CD8-positive, alpha-beta memory T cell (primary cell): ENCODE results near the gene ALOX5AP. TPM values are rescaled to one million over a fixed set of nuclear protein-coding genes. Genes with fewer than 3 reads are reported as not detected.
A peak's percentile ranks its signal among the peaks of the same experiment; 100 is the strongest.

Experiments
- CTCF ChIA-PET: fragments of 350-600 bp; sonication (Branson Sonifier 250); formaldehyde crosslinking; loops from one replicate; lab custom pipeline; 2021; ENCODE audit warnings: antibody characterized with exemption; lab: Charles Lee
- POLR2A ChIA-PET: fragments of 350-600 bp; sonication (Branson Sonifier 250); formaldehyde crosslinking; loops from one replicate; lab custom pipeline; 2021; ENCODE audit warnings: antibody characterized with exemption; lab: Charles Lee
- DNase-seq, 5 donors: peaks; one replicate each; pipeline versions ENCODE4 v3.0.0 to v3.0.0-alpha.2; 2020 to 2022; ENCODE audit warnings: mixed read lengths in 1 of 5
- H3K27ac ChIP-seq: one replicate; pipeline ENCODE4 v1.7.0; 2013; ENCODE audit warnings: low read depth, mild to moderate bottlenecking, low read length, moderate library complexity
- H3K27me3 ChIP-seq: 2 replicates; pipeline ENCODE4 v1.7.0; 2013; ENCODE audit warnings: low read length, mild to moderate bottlenecking; ENCODE audit not compliant: insufficient read depth, poor library complexity, severe bottlenecking
- H3K36me3 ChIP-seq: 2 replicates; pipeline ENCODE4 v1.7.0; 2013; ENCODE audit warnings: mild to moderate bottlenecking, low read length, moderate library complexity; ENCODE audit not compliant: insufficient read depth
- H3K4me1 ChIP-seq: 2 replicates; pipeline ENCODE4 v1.7.0; 2013; ENCODE audit warnings: mild to moderate bottlenecking, low read length, moderate library complexity; ENCODE audit not compliant: insufficient read depth
- H3K4me3 ChIP-seq: 2 replicates; pipeline ENCODE4 v1.7.0; 2013; ENCODE audit warnings: mild to moderate bottlenecking, low read length
- H3K9me3 ChIP-seq: 2 replicates; pipeline ENCODE4 v1.7.0; 2013; ENCODE audit warnings: mild to moderate bottlenecking, low read length
- H3K27ac Mint-ChIP-seq, 8 donors: one replicate each; pipeline ENCODE4 v1.8.0; 2020 to 2021; ENCODE audit warnings: mixed read lengths in 8 of 8, mild to moderate bottlenecking in 6 of 8, inconsistent platforms in 3 of 8, moderate library complexity in 3 of 8
- H3K27me3 Mint-ChIP-seq, 2 donors: one replicate each; pipeline ENCODE4 v1.8.0; 2020 to 2021; ENCODE audit warnings: mixed read lengths in 2 of 2, mild to moderate bottlenecking in 1 of 2, moderate library complexity in 1 of 2
- H3K36me3 Mint-ChIP-seq, 3 donors: one replicate each; pipeline ENCODE4 v1.8.0; 2020 to 2021; ENCODE audit warnings: mixed read lengths in 3 of 3, inconsistent platforms in 1 of 3, mild to moderate bottlenecking in 1 of 3
- H3K4me1 Mint-ChIP-seq, 3 donors: one replicate each; pipeline ENCODE4 v1.8.0; 2020 to 2021; ENCODE audit warnings: mixed read lengths in 3 of 3, inconsistent platforms in 1 of 3, mild to moderate bottlenecking in 1 of 3
- H3K4me3 Mint-ChIP-seq, 7 donors: one replicate each; pipeline ENCODE4 v1.8.0; 2020 to 2021; ENCODE audit warnings: mixed read lengths in 7 of 7, mild to moderate bottlenecking in 6 of 7, moderate library complexity in 4 of 7, inconsistent platforms in 2 of 7
- H3K9me3 Mint-ChIP-seq, 5 donors: one replicate each; pipeline ENCODE4 v1.8.0; 2020 to 2022; ENCODE audit warnings: mixed read lengths in 5 of 5, mild to moderate bottlenecking in 3 of 5, moderate library complexity in 2 of 5, inconsistent platforms in 1 of 5
- polyA plus RNA-seq: library from polyadenylated mRNA; unstranded; fragments of 300-500 nt; fragmentation: Illumina TruSeq; gene quantifications from one replicate; pipeline ENCODE4 v1.2.3, GENCODE V29; 2021
- total RNA-seq, 2 experiments: library from RNA; stranded (reverse); gene quantifications; one replicate each; pipeline ENCODE4 v1.2.3, GENCODE V29; 2021

Gene ALOX5AP
- total and polyA plus RNA-seq, 3 experiments from 2014 or later = 19.1 to 335 (median 21.7) TPM

- peak overlapping the region in 4 of 8 donors; percentile 22 to 59 (median 42) for H3K27ac Mint-ChIP-seq
Measured at GRCh38 chr13:30696278-30697176, 38.8 kb upstream of the ALOX5AP start.

GRCh38 chr13:30697177-30697953 lies 38.0 kb upstream of the ALOX5AP start:
- peaks cover 0 to 2% (median 0%) of the 10 kb centered on the region in 3 donors for H3K36me3 Mint-ChIP-seq
- peaks cover 10% of the 10 kb centered on the region for H3K4me1 ChIP-seq
- H3K4me1 Mint-ChIP-seq = peaks cover 20 to 21% (median 21%) of the 10 kb centered on the region in 3 donors
- H3K27me3 Mint-ChIP-seq = peaks cover 12 to 22% of the 10 kb centered on the region in 2 donors
- H3K27ac Mint-ChIP-seq = peak overlapping the region in 2 of 8 donors; percentile 22 to 28
- ChIA-PET POLR2A (no interaction called here), CTCF (no interaction called here)
- no peak for DNase-seq
- H3K27me3 ChIP-seq = no peaks in the 10 kb centered on the region
- H3K4me3 ChIP-seq = no peak overlapping the region
- H3K36me3 ChIP-seq = no peaks in the 10 kb centered on the region
- peak overlapping the region in 1 of 7 donors; percentile 57 for H3K4me3 Mint-ChIP-seq
- H3K9me3 ChIP-seq = no peaks in the 10 kb centered on the region
- H3K9me3 Mint-ChIP-seq = no peaks in the 10 kb centered on the region
- H3K27ac ChIP-seq = no peak overlapping the region

More at GRCh38 chr13:30696278-30697176, 38.8 kb upstream of the ALOX5AP start:
- Mint-ChIP-seq H3K4me1 (peaks cover 20 to 21% (median 21%) of the 10 kb centered on the region in 3 donors), H3K36me3 (peaks cover 0 to 2% (median 0%) of the 10 kb centered on the region in 3 donors), H3K9me3 (no peaks in the 10 kb centered on the region), H3K4me3 (peak overlapping the region in 3 of 7 donors; percentile 30 to 57 (median 38)), H3K27me3 (peaks cover 12 to 22% of the 10 kb centered on the region in 2 donors)
- ChIA-PET POLR2A (no interaction called here), CTCF (interaction anchor here (0.6 kb wide), 1 partner anchor 1062 kb away, joined by 3 read pairs; no protein-coding TSS in a partner anchor)
- no peaks in the 10 kb centered on the region for H3K27me3 ChIP-seq
- no peaks in the 10 kb centered on the region for H3K9me3 ChIP-seq
- peaks cover 10% of the 10 kb centered on the region for H3K4me1 ChIP-seq
- DNase-seq = no peak
- no peak overlapping the region for H3K27ac ChIP-seq
- no peaks in the 10 kb centered on the region for H3K36me3 ChIP-seq
- no peak overlapping the region for H3K4me3 ChIP-seq

DNA sequence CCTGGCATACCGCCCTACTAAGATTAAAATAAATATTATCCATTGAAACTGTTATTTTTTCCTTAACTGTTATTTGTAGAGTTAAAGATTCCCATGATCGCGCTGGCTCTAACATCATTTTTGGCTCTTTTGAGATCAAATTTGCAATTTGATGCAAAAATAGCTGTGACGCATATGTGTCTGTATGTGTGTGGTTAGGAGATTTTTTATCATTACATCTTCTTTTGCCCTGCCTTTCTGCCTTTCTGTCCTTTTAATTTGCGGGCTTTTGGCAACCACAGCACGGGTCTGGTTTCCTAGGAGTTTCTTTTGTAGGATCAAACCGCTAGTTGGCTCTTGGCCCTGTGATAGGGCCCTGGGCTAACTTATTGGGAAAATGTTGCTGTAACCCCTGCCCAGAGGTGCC lies 37.3 kb upstream of the ALOX5AP start:
- Mint-ChIP-seq H3K9me3 (no peaks in the 10 kb centered on the region), H3K36me3 (peaks cover 0 to 2% (median 0%) of the 10 kb centered on the region in 3 donors), H3K27me3 (peaks cover 12 to 22% of the 10 kb centered on the region in 2 donors), H3K4me1 (peaks cover 21 to 22% (median 21%) of the 10 kb centered on the region in 3 donors), H3K27ac (no peak overlapping the region), H3K4me3 (no peak overlapping the region)
- Histone ChIP-seq H3K27ac (no peak overlapping the region), H3K36me3 (no peaks in the 10 kb centered on the region), H3K4me3 (no peak overlapping the region), H3K4me1 (peaks cover 10% of the 10 kb centered on the region), H3K9me3 (no peaks in the 10 kb centered on the region), H3K27me3 (no peaks in the 10 kb centered on the region)
- POLR2A ChIA-PET = no interaction called here
- CTCF ChIA-PET = no interaction called here
- no peak for DNase-seq

DNA sequence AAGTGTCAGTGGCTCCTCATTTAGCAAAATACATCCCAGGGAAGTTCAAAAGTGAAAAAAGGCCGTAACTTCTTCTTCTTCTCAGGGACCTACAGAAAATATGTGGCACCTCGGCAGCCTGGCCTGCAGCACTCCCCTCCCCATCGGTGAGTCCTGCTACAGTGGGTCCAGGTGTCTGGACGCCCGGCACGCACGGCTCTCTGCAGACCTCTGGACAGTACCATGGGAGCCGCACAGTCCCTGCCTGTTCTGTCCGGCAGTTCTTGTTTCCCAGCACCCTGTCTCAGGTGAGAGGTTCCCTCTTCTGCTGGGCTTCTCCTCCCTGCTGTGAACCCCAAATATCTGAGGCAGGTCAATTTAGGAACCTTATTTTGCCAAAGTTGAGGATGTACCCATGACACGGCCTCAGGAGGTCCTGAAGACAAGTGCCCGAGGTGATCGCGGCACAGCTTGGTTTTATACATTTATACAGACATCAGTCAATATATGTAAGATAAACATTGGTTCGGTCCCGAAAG lies 36.8 kb upstream of the ALOX5AP start:
- Histone ChIP-seq H3K9me3 (no peaks in the 10 kb centered on the region), H3K4me3 (no peak overlapping the region), H3K4me1 (peaks cover 10% of the 10 kb centered on the region), H3K27me3 (no peaks in the 10 kb centered on the region), H3K36me3 (no peaks in the 10 kb centered on the region), H3K27ac (no peak overlapping the region)
- H3K27ac Mint-ChIP-seq = no peak overlapping the region
- H3K27me3 Mint-ChIP-seq = peaks cover 14 to 22% of the 10 kb centered on the region in 2 donors
- ChIA-PET POLR2A (no interaction called here), CTCF (no interaction called here)
- H3K36me3 Mint-ChIP-seq = peaks cover 0 to 2% (median 0%) of the 10 kb centered on the region in 3 donors
- no peak overlapping the region for H3K4me3 Mint-ChIP-seq
- peaks cover 21 to 22% (median 21%) of the 10 kb centered on the region in 3 donors for H3K4me1 Mint-ChIP-seq
- no peak for DNase-seq
- no peaks in the 10 kb centered on the region for H3K9me3 Mint-ChIP-seq

- Histone ChIP-seq H3K27me3 (no peaks in the 10 kb centered on the region), H3K36me3 (no peaks in the 10 kb centered on the region), H3K4me1 (peaks cover 10% of the 10 kb centered on the region), H3K4me3 (no peak overlapping the region), H3K9me3 (no peaks in the 10 kb centered on the region), H3K27ac (no peak overlapping the region)
- ChIA-PET CTCF (interaction anchor here (0.6 kb wide), 1 partner anchor 39 kb away, joined by 3 read pairs; no protein-coding TSS in a partner anchor), POLR2A (no interaction called here)
- H3K4me3 Mint-ChIP-seq = no peak overlapping the region
- H3K9me3 Mint-ChIP-seq = no peaks in the 10 kb centered on the region
- peaks cover 13 to 14% of the 10 kb centered on the region in 2 donors for H3K27me3 Mint-ChIP-seq
- H3K27ac Mint-ChIP-seq = peak overlapping the region in 1 of 8 donors; percentile 76
- H3K4me1 Mint-ChIP-seq = peaks cover 20 to 21% (median 20%) of the 10 kb centered on the region in 3 donors
- peaks cover 0 to 2% (median 0%) of the 10 kb centered on the region in 3 donors for H3K36me3 Mint-ChIP-seq
- DNase-seq = no peak
Measured at GRCh38 chr13:30700364-30700763, 35.0 kb upstream of the ALOX5AP start.

DNA sequence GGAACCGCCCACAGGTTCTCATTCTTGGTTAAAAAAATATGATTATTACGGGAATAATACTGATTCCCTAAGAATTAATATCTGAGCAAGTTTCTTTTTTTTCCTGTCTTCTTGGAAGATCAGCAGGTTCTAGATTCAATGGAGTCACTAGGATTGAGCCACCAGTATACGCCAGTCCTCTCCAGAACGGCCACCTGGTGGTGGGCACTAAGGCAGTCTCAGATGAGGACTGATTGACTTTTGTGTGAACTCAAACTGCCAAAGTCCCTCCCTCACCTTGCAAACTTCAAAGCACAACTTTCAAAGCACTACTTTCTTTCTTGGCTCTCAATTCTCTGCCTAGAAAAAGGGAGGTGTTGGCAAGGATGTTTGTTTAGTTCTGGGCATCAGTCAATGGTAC lies 33.3 kb upstream of the ALOX5AP start:
- H3K9me3 Mint-ChIP-seq = no peaks in the 10 kb centered on the region
- CTCF ChIA-PET = no interaction called here
- no peak for DNase-seq
- H3K27me3 Mint-ChIP-seq = peaks cover 7 to 8% of the 10 kb centered on the region in 2 donors
- no peaks in the 10 kb centered on the region for H3K9me3 ChIP-seq
- peaks cover 4 to 5% (median 4%) of the 10 kb centered on the region in 3 donors for H3K4me1 Mint-ChIP-seq
- no peak overlapping the region for H3K4me3 ChIP-seq
- H3K27me3 ChIP-seq = no peaks in the 10 kb centered on the region
- H3K4me3 Mint-ChIP-seq = no peak overlapping the region
- H3K36me3 ChIP-seq = no peaks in the 10 kb centered on the region
- POLR2A ChIA-PET = no interaction called here
- H3K4me1 ChIP-seq = no peaks in the 10 kb centered on the region
- no peak overlapping the region for H3K27ac ChIP-seq
- no peak overlapping the region for H3K27ac Mint-ChIP-seq
- H3K36me3 Mint-ChIP-seq = peaks cover 0 to 2% (median 0%) of the 10 kb centered on the region in 3 donors

DNA sequence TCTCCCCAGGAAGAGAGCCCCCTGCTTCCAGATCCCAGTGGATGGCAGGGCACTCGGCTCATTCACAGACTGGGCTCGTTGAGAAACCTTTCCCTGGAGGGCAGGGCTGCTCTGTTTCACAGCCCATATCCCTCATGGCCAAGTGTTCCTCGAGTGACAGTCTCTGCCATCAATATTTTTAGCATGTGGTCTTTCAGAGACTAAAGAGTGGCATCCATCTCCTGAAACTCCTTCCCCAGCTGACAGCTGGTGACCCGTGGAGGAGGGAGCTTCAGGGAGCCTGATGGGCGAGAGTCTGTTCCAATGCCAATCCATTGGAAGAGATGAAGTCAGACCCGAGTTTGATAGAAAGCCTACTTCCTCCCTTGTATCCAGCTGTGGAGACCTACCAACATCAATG lies 30.7 kb upstream of the ALOX5AP start:
- POLR2A ChIA-PET = no interaction called here
- no peak for DNase-seq

More for the DNA sequence above, 30.7 kb upstream of the ALOX5AP start:
- Histone ChIP-seq H3K27me3 (no peaks in the 10 kb centered on the region), H3K9me3 (no peaks in the 10 kb centered on the region), H3K27ac (no peak overlapping the region), H3K4me3 (no peak overlapping the region), H3K36me3 (no peaks in the 10 kb centered on the region), H3K4me1 (no peaks in the 10 kb centered on the region)
- Mint-ChIP-seq H3K4me1 (peaks cover 0 to 5% (median 0%) of the 10 kb centered on the region in 3 donors), H3K9me3 (no peaks in the 10 kb centered on the region), H3K27me3 (peaks cover 0 to 6% of the 10 kb centered on the region in 2 donors), H3K4me3 (no peak overlapping the region), H3K27ac (no peak overlapping the region), H3K36me3 (no peaks in the 10 kb centered on the region)
- CTCF ChIA-PET = interaction anchor here (0.9 kb wide), 1 partner anchor 98 kb away, joined by 3 read pairs; no protein-coding TSS in a partner anchor
